Measurements from ENCODE around the gene ANGPT4. TPM values are rescaled to one million over a fixed set of nuclear protein-coding genes. Genes with fewer than 3 reads are reported as not detected.

Gene ANGPT4
- total RNA-seq, 1 donor from 2014 or later: 0.22 TPM

DNA sequence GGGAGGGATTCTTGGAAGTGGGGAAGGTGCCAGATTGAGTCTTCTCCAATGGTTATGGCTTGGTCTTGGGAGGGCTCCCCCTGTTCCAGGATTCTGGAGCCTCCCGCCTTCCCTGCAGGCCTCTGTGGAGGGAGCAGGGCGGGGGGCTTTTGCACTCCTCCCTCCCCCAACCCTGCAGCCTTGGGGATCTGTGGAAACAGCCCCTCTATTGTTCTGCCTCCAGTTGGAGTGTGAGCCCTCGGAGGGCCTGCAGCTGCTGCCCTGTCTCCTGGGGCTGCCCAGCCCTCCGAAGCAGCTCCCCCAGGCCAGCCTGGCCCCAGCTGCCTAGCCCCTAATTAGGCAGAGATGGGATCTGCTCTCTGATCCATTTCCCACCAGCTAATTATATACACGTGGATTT is 67.9 kb downstream of the ANGPT4 start:
- Mint-ChIP-seq H3K27me3 (ENCODE audit: unreplicated experiment) (peaks cover 15% of the 10 kb centered on the region), H3K4me1 (ENCODE audit: low read depth, unreplicated experiment) (peaks cover 15% of the 10 kb centered on the region), H3K9me3 (ENCODE audit: unreplicated experiment) (peaks cover 20% of the 10 kb centered on the region), H3K4me3 (ENCODE audit: unreplicated experiment) (peak overlapping the region; percentile 98), H3K27ac (ENCODE audit: unreplicated experiment) (peak overlapping the region; percentile 98), H3K36me3 (ENCODE audit: unreplicated experiment) (peaks cover 10% of the 10 kb centered on the region)
- TF ChIP-seq, protein P1, sequence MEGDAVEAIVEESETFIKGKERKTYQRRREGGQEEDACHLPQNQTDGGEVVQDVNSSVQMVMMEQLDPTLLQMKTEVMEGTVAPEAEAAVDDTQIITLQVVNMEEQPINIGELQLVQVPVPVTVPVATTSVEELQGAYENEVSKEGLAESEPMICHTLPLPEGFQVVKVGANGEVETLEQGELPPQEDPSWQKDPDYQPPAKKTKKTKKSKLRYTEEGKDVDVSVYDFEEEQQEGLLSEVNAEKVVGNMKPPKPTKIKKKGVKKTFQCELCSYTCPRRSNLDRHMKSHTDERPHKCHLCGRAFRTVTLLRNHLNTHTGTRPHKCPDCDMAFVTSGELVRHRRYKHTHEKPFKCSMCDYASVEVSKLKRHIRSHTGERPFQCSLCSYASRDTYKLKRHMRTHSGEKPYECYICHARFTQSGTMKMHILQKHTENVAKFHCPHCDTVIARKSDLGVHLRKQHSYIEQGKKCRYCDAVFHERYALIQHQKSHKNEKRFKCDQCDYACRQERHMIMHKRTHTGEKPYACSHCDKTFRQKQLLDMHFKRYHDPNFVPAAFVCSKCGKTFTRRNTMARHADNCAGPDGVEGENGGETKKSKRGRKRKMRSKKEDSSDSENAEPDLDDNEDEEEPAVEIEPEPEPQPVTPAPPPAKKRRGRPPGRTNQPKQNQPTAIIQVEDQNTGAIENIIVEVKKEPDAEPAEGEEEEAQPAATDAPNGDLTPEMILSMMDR (IDR thresholded peaks at IDR 0.05; ENCODE audit: partially characterized antibody, unreplicated experiment): no peak
- peak; percentile 71 for DNase-seq

GRCh38 chr20:846894-847278 is 69.2 kb downstream of the ANGPT4 start:
- Mint-ChIP-seq H3K27ac (ENCODE audit: unreplicated experiment) (peak overlapping the region; percentile 98), H3K27me3 (ENCODE audit: unreplicated experiment) (peaks cover 15% of the 10 kb centered on the region), H3K9me3 (ENCODE audit: unreplicated experiment) (peaks cover 21% of the 10 kb centered on the region), H3K4me3 (ENCODE audit: unreplicated experiment) (peak overlapping the region; percentile 98), H3K36me3 (ENCODE audit: unreplicated experiment) (peaks cover 8% of the 10 kb centered on the region), H3K4me1 (ENCODE audit: low read depth, unreplicated experiment) (peaks cover 17% of the 10 kb centered on the region)
- DNase-seq: no peak
- TF ChIP-seq, protein P1 (IDR thresholded peaks at IDR 0.05; ENCODE audit: partially characterized antibody, unreplicated experiment): no peak

- TF ChIP-seq, protein P1 (IDR thresholded peaks at IDR 0.05; ENCODE audit: partially characterized antibody, unreplicated experiment): no peak
- H3K4me1 Mint-ChIP-seq (ENCODE audit: low read depth, unreplicated experiment): peaks cover 14% of the 10 kb centered on the region
- peaks cover 8% of the 10 kb centered on the region for H3K36me3 Mint-ChIP-seq (ENCODE audit: unreplicated experiment)
- peaks cover 15% of the 10 kb centered on the region for H3K27me3 Mint-ChIP-seq (ENCODE audit: unreplicated experiment)
- H3K4me3 Mint-ChIP-seq (ENCODE audit: unreplicated experiment): peak overlapping the region; percentile 98
- DNase-seq: no peak
- peak overlapping the region; percentile 98 for H3K27ac Mint-ChIP-seq (ENCODE audit: unreplicated experiment)
- peaks cover 22% of the 10 kb centered on the region for H3K9me3 Mint-ChIP-seq (ENCODE audit: unreplicated experiment)
Observed at GRCh38 chr20:845941-846893, 69.9 kb downstream of the ANGPT4 start.

DNA sequence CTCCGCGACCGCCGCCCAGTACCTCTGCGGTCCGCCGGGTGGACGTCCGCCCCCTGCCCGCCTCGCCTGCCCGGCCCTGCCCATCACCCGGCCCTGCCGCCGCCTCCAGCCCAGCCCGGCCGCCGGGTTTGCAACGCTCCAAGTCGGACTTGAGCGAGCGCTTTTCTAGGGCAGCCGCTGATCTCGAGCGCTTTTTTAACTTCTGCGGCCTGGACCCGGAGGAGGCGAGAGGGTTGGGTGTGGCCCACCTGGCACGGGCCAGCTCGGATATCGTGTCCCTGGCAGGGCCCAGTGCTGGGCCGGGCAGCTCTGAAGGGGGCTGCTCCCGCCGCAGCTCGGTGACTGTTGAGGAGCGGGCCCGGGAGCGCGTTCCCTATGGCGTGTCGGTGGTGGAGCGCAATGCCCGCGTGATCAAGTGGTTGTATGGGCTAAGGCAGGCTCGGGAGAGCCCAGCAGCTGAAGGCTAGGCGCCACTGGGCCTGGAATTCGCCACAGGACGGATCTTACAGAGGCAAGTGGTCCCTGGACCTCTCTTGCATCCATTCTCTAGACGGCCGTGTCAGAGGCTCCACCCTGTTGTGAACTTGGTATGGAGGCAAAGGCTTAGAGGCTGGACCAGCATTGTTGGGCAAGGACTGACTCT is 70.8 kb downstream of the ANGPT4 start:
- H3K4me1 Mint-ChIP-seq (ENCODE audit: low read depth, unreplicated experiment): peaks cover 16% of the 10 kb centered on the region
- peaks cover 8% of the 10 kb centered on the region for H3K36me3 Mint-ChIP-seq (ENCODE audit: unreplicated experiment)
- TF ChIP-seq, protein P1 (IDR thresholded peaks at IDR 0.05; ENCODE audit: partially characterized antibody, unreplicated experiment): no peak
- H3K27ac Mint-ChIP-seq (ENCODE audit: unreplicated experiment): peak overlapping the region; percentile 98
- peak overlapping the region; percentile 98 for H3K4me3 Mint-ChIP-seq (ENCODE audit: unreplicated experiment)
- DNase-seq: no peak
- peaks cover 19% of the 10 kb centered on the region for H3K9me3 Mint-ChIP-seq (ENCODE audit: unreplicated experiment)
- H3K27me3 Mint-ChIP-seq (ENCODE audit: unreplicated experiment): peaks cover 11% of the 10 kb centered on the region

Measured in glutamatergic neuron (in vitro differentiated cells).